Thyroid gland (tissue), 4 donors: Measurements from ENCODE around the gene GOLGA6A. TPM values are rescaled to one million over a fixed set of nuclear protein-coding genes. Genes with fewer than 3 reads are reported as not detected.

Experiments used
- DNase-seq, 2 donors: peaks; one replicate each; pipeline ENCODE4 v3.0.0-alpha.2; 2019
- H3K27ac ChIP-seq, 3 donors: fragments of 200-600 bp; sonication (generic); 1 replicate in 2 of 3; 2 replicates in 1 of 3; pipeline ENCODE4 v1.5.1; 2016 to 2019; ENCODE audit warnings: mild to moderate bottlenecking in 1 of 3, moderate library complexity in 1 of 3
- H3K27me3 ChIP-seq: fragments of 200-600 bp; sonication (generic); one replicate; pipeline ENCODE4 v1.5.1; 2019
- H3K36me3 ChIP-seq, 2 donors: fragments of 200-600 bp; sonication (generic); one replicate each; pipeline ENCODE4 v1.5.1; 2016 to 2019
- H3K4me1 ChIP-seq, 2 donors: fragments of 200-600 bp; sonication (generic); one replicate each; pipeline ENCODE4 v1.5.1; 2017 to 2019
- H3K4me3 ChIP-seq, 3 donors: fragments of 200-600 bp; sonication (generic); replicated peaks in 1 of 3; 1 replicate in 2 of 3; 2 replicates in 1 of 3; pipeline ENCODE4 v1.5.1; 2016; ENCODE audit warnings: mild to moderate bottlenecking in 1 of 3
- H3K9me3 ChIP-seq: fragments of 200-600 bp; sonication (generic); one replicate; pipeline ENCODE4 v1.5.1; 2017
- CTCF ChIP-seq, 6 experiments: fragments of 200-600 bp in 3 of 6; fragments of 450-650 bp in 3 of 6; sonication (generic) in 3 of 6; IDR thresholded peaks; one replicate each; pipeline ENCODE4 v1.5.1; 2016 to 2019; ENCODE audit warnings: antibody characterized with exemption in 6 of 6, mild to moderate bottlenecking in 2 of 6, inconsistent platforms in 1 of 6, moderate library complexity in 1 of 6
- POLR2A ChIP-seq, 2 donors: fragments of 450-650 bp; IDR thresholded peaks; one replicate each; pipeline ENCODE4 v1.6.1; 2017; ENCODE audit warnings: antibody characterized with exemption in 2 of 2, mild to moderate bottlenecking in 2 of 2, moderate library complexity in 1 of 2
- WGBS, 2 donors: methylation state at CpG; one replicate each; pipeline ENCODE4 v1.1.5; 2017; 5-methylcytosine and 5-hydroxymethylcytosine counted together
- intact Hi-C: fragments of 100-400 bp; cut with DNase I; formaldehyde crosslinking; loops from one replicate; pipeline ENCODE4 v1.15.1; 2023
- total RNA-seq, 4 donors: library from RNA; depleted of rRNA; stranded (reverse); fragments of >200 nt; gene quantifications; one replicate each; pipeline ENCODE4 v1.2.3, GENCODE V29; 2016

Gene GOLGA6A
- total RNA-seq, 4 donors from 2014 or later: 0.22 to 0.54 TPM; not detected in 2

- no peak for DNase-seq
- Histone ChIP-seq H3K4me3 (no peak overlapping the region), H3K27ac (no peak overlapping the region), H3K27me3 (no peaks in the 10 kb centered on the region), H3K4me1 (peaks cover 0 to 8% of the 10 kb centered on the region in 2 donors), H3K9me3 (no peaks in the 10 kb centered on the region), H3K36me3 (peaks cover 38 to 41% of the 10 kb centered on the region in 2 donors)
- intact Hi-C loops: no loop called here
- TF ChIP-seq POLR2A (IDR thresholded peaks at IDR 0.05) (no peak), CTCF (IDR thresholded peaks at IDR 0.05) (no peak)
- 80% methylated on average over 9 to 16 of the region's 16 CpGs for WGBS, 2 donors
Measured at GRCh38 chr15:74032606-74033561, 49.5 kb downstream of the GOLGA6A start.

GRCh38 chr15:74032046-74032445 lies 50.3 kb downstream of the GOLGA6A start:
- 92 to 98% methylated on average over 6 of the region's 6 CpGs for WGBS, 2 donors
- TF ChIP-seq POLR2A (IDR thresholded peaks at IDR 0.05) (no peak), CTCF (IDR thresholded peaks at IDR 0.05) (no peak)
- Histone ChIP-seq H3K27ac (no peak overlapping the region), H3K27me3 (no peaks in the 10 kb centered on the region), H3K4me3 (no peak overlapping the region), H3K9me3 (no peaks in the 10 kb centered on the region), H3K4me1 (peaks cover 0 to 4% of the 10 kb centered on the region in 2 donors), H3K36me3 (peaks cover 45 to 46% of the 10 kb centered on the region in 2 donors)
- intact Hi-C loops: no loop called here
- no peak for DNase-seq

GRCh38 chr15:74028646-74029045 lies 53.7 kb downstream of the GOLGA6A start:
- Histone ChIP-seq H3K4me1 (peaks cover 0 to 22% of the 10 kb centered on the region in 2 donors), H3K4me3 (no peak overlapping the region), H3K36me3 (peaks cover 35 to 43% of the 10 kb centered on the region in 2 donors), H3K27me3 (no peaks in the 10 kb centered on the region), H3K27ac (no peak overlapping the region), H3K9me3 (no peaks in the 10 kb centered on the region)
- DNase-seq: no peak
- TF ChIP-seq POLR2A (IDR thresholded peaks at IDR 0.05) (no peak), CTCF (IDR thresholded peaks at IDR 0.05) (no peak)
- 69 to 70% methylated on average over 3 of the region's 3 CpGs for WGBS, 2 donors
- intact Hi-C loops: no loop called here

GRCh38 chr15:74027688-74028087 lies 54.7 kb downstream of the GOLGA6A start:
- peaks cover 0 to 26% of the 10 kb centered on the region in 2 donors for H3K4me1 ChIP-seq
- H3K9me3 ChIP-seq: no peaks in the 10 kb centered on the region
- 69 to 82% methylated on average over 3 of the region's 3 CpGs for WGBS, 2 donors
- peaks cover 35 to 43% of the 10 kb centered on the region in 2 donors for H3K36me3 ChIP-seq
- TF ChIP-seq POLR2A (IDR thresholded peaks at IDR 0.05): no peak
- TF ChIP-seq CTCF (IDR thresholded peaks at IDR 0.05): no peak
- no peak for DNase-seq
- no peaks in the 10 kb centered on the region for H3K27me3 ChIP-seq
- H3K4me3 ChIP-seq: no peak overlapping the region
- no peak overlapping the region for H3K27ac ChIP-seq
- intact Hi-C loops: no loop called here

- Histone ChIP-seq H3K27me3 (no peaks in the 10 kb centered on the region), H3K27ac (peak overlapping the region in 1 of 3 donors; percentile 30), H3K9me3 (no peaks in the 10 kb centered on the region), H3K4me3 (no peak overlapping the region), H3K4me1 (peaks cover 0 to 22% of the 10 kb centered on the region in 2 donors), H3K36me3 (peaks cover 34 to 43% of the 10 kb centered on the region in 2 donors)
- intact Hi-C loops: no loop called here
- WGBS, 2 donors: 71 to 74% methylated on average over 5 of the region's 5 CpGs
- no peak for DNase-seq
- TF ChIP-seq POLR2A (IDR thresholded peaks at IDR 0.05) (no peak), CTCF (IDR thresholded peaks at IDR 0.05) (no peak)
Measured at GRCh38 chr15:74025436-74025835, 56.9 kb downstream of the GOLGA6A start.
